GM21737 (cell line): ENCODE measurements around the gene KCTD17.
"Not testable (repeated sequence)": the region's sequence is repeated elsewhere in the genome, so short reads cannot be mapped to it uniquely, and the experiment has no call there.

Source experiments
- ATAC-seq: cut with Tn5 transposase; IDR thresholded peaks from one replicate; pipeline ENCODE4 v1.9.1; 2021; ENCODE audit warnings: mild to moderate bottlenecking, moderate library complexity; ENCODE audit not compliant: unreplicated experiment

Gene KCTD17

GRCh38 chr22:37057796-37058510, 6.4 kb downstream of the KCTD17 start:
- no peak for ATAC-seq

- no peak for ATAC-seq
These were observed 7.6 kb downstream of the KCTD17 start for GRCh38 chr22:37058917-37059701.

- ATAC-seq, result no peak
These were observed 8.4 kb downstream of the KCTD17 start for GRCh38 chr22:37059876-37060449.

- ATAC-seq, result no peak
These were observed 9.5 kb downstream of the KCTD17 start for GRCh38 chr22:37060801-37061610.

- no peak for ATAC-seq
These were observed 10.3 kb downstream of the KCTD17 start for GRCh38 chr22:37061611-37062375.

- no peak for ATAC-seq
These were observed 10.8 kb downstream of the KCTD17 start for GRCh38 chr22:37062376-37062675.

GRCh38 chr22:37062702-37063381, 11.3 kb downstream of the KCTD17 start:
- no peak for ATAC-seq

- ATAC-seq, result no peak
These were observed 12.2 kb downstream of the KCTD17 start for GRCh38 chr22:37063431-37064420.

GRCh38 chr22:37064553-37064952, 13.0 kb downstream of the KCTD17 start:
- no peak for ATAC-seq

GRCh38 chr22:37065180-37065579, 13.6 kb downstream of the KCTD17 start:
- ATAC-seq, result no peak

GRCh38 chr22:37065961-37066360, 14.4 kb downstream of the KCTD17 start:
- no peak for ATAC-seq

- ATAC-seq, result no peak
These were observed 15.9 kb downstream of the KCTD17 start for GRCh38 chr22:37067428-37067827.

- ATAC-seq, result no peak
These were observed 17.3 kb downstream of the KCTD17 start for GRCh38 chr22:37068859-37069258.

GRCh38 chr22:37069319-37069718, 17.8 kb downstream of the KCTD17 start:
- ATAC-seq, result no peak

- ATAC-seq, result no peak
These were observed 18.2 kb downstream of the KCTD17 start for GRCh38 chr22:37069719-37070118.

- ATAC-seq, result no peak
These were observed 18.8 kb downstream of the KCTD17 start for GRCh38 chr22:37070334-37070733.

- ATAC-seq, result no peak
These were observed 19.2 kb downstream of the KCTD17 start for GRCh38 chr22:37070744-37071143.

- not testable (repeated sequence) for ATAC-seq
These were observed 20.5 kb downstream of the KCTD17 start for GRCh38 chr22:37071850-37072592.
